HG02798 (cell line): ENCODE data around the gene CEP164.

Source experiments
- ATAC-seq: cut with Tn5 transposase; IDR thresholded peaks from one replicate; pipeline ENCODE4 v1.9.1; 2021; ENCODE audit warnings: mild to moderate bottlenecking; ENCODE audit not compliant: unreplicated experiment, poor library complexity

The CEP164 gene

GRCh38 chr11:117437041-117437790 is 109.6 kb downstream of the CEP164 start:
- no peak for ATAC-seq

GRCh38 chr11:117437791-117438130 is 110.1 kb downstream of the CEP164 start:
- ATAC-seq, result no peak

- no peak for ATAC-seq
These were observed 110.8 kb downstream of the CEP164 start for GRCh38 chr11:117438371-117439000.

DNA sequence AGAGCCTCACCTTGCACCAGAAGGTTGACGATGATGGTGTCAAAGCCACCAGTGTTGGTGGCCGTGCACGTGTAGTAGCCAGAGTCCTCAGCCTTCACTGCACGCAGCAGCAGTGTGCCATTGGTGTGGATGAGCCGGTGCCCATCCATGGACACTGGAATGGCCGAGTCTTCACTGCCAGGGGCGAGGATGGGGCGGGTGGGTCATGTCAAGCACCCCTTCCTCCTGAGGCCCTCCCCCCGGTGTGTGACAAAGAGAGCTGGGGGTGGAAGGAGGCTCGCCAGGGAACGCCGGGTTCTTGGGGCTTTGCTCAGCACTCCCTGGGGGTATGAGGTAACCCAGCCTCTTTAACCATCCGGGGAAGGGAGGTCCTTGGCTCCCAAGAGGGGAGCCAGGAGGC is 111.6 kb downstream of the CEP164 start:
- no peak for ATAC-seq

DNA sequence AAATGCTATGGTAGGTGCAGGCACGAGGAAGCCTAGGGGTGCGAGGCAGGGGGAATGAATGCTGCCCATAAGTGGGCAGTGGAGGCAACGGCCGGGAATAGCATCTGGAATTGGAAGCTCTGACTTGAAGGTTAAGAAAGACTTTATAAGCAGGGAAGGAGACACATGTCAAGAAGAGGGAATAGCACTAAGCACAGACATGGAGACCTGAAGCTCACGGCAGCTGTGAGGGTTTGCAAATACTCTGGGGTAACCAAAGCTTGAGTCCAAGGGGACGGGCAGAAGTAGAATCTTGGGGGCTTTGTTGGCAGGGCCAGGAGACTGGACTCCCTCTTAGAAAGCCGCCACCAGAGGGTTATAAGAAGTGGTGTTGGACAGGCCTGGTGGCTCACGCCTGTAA is 112.6 kb downstream of the CEP164 start:
- ATAC-seq, result no peak

- no peak for ATAC-seq
These were observed 113.7 kb downstream of the CEP164 start for GRCh38 chr11:117441146-117441975.

GRCh38 chr11:117442049-117442868 is 114.6 kb downstream of the CEP164 start:
- no peak for ATAC-seq

GRCh38 chr11:117442869-117443239 is 115.2 kb downstream of the CEP164 start:
- ATAC-seq, result no peak

DNA sequence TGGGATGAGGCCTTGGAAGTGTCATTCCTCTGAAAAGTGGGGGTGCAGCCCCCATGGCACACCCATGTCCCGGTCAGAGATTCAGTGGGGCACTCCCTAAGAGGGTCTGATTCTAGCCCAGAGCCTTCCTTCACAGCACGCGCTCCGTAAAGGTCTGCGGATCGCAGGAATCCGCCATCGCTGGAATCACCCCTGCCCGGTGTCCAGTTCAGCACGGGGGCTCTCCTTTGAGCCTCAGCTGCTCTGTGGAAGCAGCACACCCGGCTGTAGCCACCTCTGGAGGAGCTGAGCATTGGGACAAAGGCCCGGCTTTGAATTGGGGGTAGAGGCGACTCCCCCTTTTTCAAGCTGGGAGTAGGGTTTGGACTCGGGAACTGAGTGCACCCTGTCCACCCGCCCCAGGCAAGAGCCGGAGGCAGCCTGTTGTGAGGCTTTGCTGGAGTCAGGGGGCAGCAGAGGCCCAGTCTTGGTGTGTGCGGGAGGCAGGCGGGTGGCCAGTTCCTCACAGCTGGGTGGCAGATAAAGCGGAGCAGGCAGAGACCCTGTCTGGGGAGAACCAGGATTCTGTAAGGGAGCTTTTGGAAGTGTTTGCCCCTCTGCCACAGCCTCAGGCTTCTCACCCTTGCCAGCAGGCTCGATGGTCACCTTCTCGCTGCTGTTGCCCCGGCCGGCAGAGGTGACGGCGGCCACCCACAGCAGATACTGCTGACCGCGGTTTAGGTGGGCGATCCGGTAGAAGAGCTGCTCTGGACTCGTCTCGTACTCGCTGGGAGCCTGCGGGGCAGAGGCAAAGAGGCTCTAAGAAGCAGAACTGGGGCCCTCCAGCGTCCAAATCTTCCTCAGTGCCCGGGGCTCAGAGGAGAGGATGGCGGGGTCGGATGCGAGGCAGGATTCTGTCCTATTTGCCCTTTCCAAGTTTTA is 115.9 kb downstream of the CEP164 start:
- no peak for ATAC-seq

GRCh38 chr11:117444256-117444655 is 116.6 kb downstream of the CEP164 start:
- no peak for ATAC-seq

GRCh38 chr11:117444711-117445658 is 117.3 kb downstream of the CEP164 start:
- no peak for ATAC-seq

DNA sequence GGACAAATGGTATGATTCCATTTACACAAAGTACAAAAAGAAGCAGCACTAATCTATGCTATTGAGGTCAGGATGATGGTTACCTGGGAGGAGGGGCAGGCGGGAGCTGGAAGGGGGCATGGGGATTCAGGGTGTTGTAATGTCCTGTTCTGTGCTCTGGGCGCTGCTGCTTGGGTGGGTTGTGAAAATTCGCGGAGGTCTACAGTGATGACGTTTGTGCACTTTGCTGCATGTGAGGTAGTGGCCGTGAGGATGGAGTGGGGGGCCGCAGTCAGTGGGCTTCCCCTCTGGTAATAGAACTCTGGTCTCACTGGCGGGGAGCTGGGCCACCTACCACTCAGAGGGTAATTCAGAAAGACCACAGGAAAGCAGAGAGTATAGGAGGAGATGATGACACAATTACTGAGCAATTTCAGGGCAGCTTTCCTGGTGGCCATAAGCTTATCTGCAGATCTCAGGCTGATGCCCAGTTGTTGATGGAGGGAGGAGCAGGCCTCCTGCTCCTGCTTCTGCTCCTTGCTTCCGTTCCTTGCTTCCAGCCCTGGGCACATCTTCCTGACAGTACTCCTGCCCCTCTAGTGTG is 121.5 kb downstream of the CEP164 start:
- ATAC-seq, result no peak

GRCh38 chr11:117453886-117454563 is 126.4 kb downstream of the CEP164 start:
- no peak for ATAC-seq

DNA sequence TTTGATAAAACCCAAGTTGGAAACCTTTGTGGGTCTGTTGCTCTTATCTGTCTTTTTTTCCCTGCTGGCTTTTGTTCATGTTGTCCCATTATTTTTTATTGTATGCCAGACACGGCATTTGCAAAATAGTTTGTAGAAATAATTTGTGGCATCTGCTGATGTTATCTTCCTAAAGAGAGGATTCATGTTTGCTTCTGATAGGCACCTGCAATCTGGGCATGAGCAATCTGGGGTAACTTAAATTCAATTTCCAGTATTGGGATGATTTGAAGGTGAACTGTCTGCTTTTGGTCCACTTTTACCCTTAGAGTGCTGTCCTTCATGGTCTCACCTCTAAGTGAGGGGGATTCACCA is 126.9 kb downstream of the CEP164 start:
- ATAC-seq, result no peak

- peak; percentile 73 for ATAC-seq
These were observed 128.5 kb downstream of the CEP164 start for GRCh38 chr11:117456027-117456720.

GRCh38 chr11:117456721-117457029 is 129.0 kb downstream of the CEP164 start:
- peak; percentile 1 for ATAC-seq
